NCI-H2081 treated with DMSO at 0.1 percent for 48 hours (cell line): Measurements from ENCODE around the gene HYAL1.

ENCODE experiments used
- DNase-seq: peaks from one replicate; lab custom pipeline; 2025; lab: John Stamatoyannopoulos, UW

Gene HYAL1

GRCh38 chr3:50260027-50260941 lies 43.1 kb downstream of the HYAL1 start:
- DNase-seq: no peak

GRCh38 chr3:50259432-50260026 lies 43.8 kb downstream of the HYAL1 start:
- DNase-seq: no peak

GRCh38 chr3:50258979-50259378 lies 44.4 kb downstream of the HYAL1 start:
- DNase-seq: no peak

- no peak for DNase-seq
Measured at GRCh38 chr3:50258029-50258680, 45.2 kb downstream of the HYAL1 start.

GRCh38 chr3:50256978-50257890 lies 46.1 kb downstream of the HYAL1 start:
- no peak for DNase-seq

- DNase-seq: no peak
Measured at GRCh38 chr3:50255251-50255615, 48.1 kb downstream of the HYAL1 start.

GRCh38 chr3:50254577-50255250 lies 48.7 kb downstream of the HYAL1 start:
- no peak for DNase-seq

GRCh38 chr3:50251220-50251619 lies 52.2 kb downstream of the HYAL1 start:
- DNase-seq: no peak

GRCh38 chr3:50250514-50250913 lies 52.9 kb downstream of the HYAL1 start:
- no peak for DNase-seq
